ENCODE data around the gene RNF149. TPM values are rescaled to one million over a fixed set of nuclear protein-coding genes. Genes with fewer than 3 reads are reported as not detected.
A peak's percentile ranks its signal among the peaks of the same experiment; 100 is the strongest.
"Not testable (repeated sequence)": the region's sequence is repeated elsewhere in the genome, so short reads cannot be mapped to it uniquely, and the experiment has no call there.

The RNF149 gene
- total RNA-seq, 1 experiment from 2014 or later, result 69.0 TPM

- DNase-seq, result peak; percentile 60
- Mint-ChIP-seq H3K27me3 (ENCODE audit: unreplicated experiment) (no peaks in the 10 kb centered on the region), H3K36me3 (ENCODE audit: insufficient read depth, unreplicated experiment) (peaks cover 55% of the 10 kb centered on the region), H3K27ac (ENCODE audit: unreplicated experiment) (peak overlapping the region; percentile 86), H3K9me3 (ENCODE audit: low read depth, unreplicated experiment) (peaks cover 3% of the 10 kb centered on the region), H3K4me1 (ENCODE audit: low read depth, unreplicated experiment) (peaks cover 41% of the 10 kb centered on the region), H3K4me3 (ENCODE audit: low read depth, unreplicated experiment) (peak overlapping the region; percentile 85)
- no TSS peak for BruUV-seq (replicated peaks)
- CTCF ChIA-PET, result interaction anchor here (0.6 to 1.4 kb wide), 6 partner anchors 35 to 292 kb away, joined by 3 to 6 read pairs (median 4); no protein-coding TSS in a partner anchor
- intact Hi-C loops (cut with micrococcal nuclease; ENCODE audit: unreplicated experiment), result no loop called here
- TF ChIP-seq CTCF (IDR thresholded peaks at IDR 0.05; ENCODE audit: unreplicated experiment), result no peak
Measured at GRCh38 chr2:101253013-101253702, 55.3 kb downstream of the RNF149 start.

GRCh38 chr2:101252408-101253012 lies 56.0 kb downstream of the RNF149 start, which contains the start of gene CNOT11:
TSS of gene CNOT11 (plus strand) at chr2:101252886. CDS start at chr2:101252965, 79 bp downstream.
- DNase-seq, result peak; percentile 98
- BruUV-seq (replicated peaks), result no TSS peak
- Mint-ChIP-seq H3K4me1 (ENCODE audit: low read depth, unreplicated experiment) (peaks cover 42% of the 10 kb centered on the region), H3K27ac (ENCODE audit: unreplicated experiment) (peak within 1 kb of the TSS; percentile 86), H3K27me3 (ENCODE audit: unreplicated experiment) (no peaks in the 10 kb centered on the region), H3K9me3 (ENCODE audit: low read depth, unreplicated experiment) (peaks cover 3% of the 10 kb centered on the region), H3K4me3 (ENCODE audit: low read depth, unreplicated experiment) (peak within 1 kb of the TSS; percentile 85), H3K36me3 (ENCODE audit: insufficient read depth, unreplicated experiment) (peaks cover 49% of the 10 kb centered on the region)
- no peak for TF ChIP-seq CTCF (IDR thresholded peaks at IDR 0.05; ENCODE audit: unreplicated experiment)
- CTCF ChIA-PET, result interaction anchor here (0.8 to 2.0 kb wide), 7 partner anchors 12 to 240 kb away, joined by 3 to 15 read pairs (median 5); no protein-coding TSS in a partner anchor
- intact Hi-C loops (cut with micrococcal nuclease; ENCODE audit: unreplicated experiment), result loop anchor here (1.0 kb wide), 2 partner anchors 12 to 55 kb away; no protein-coding TSS in a partner anchor

- intact Hi-C loops (cut with micrococcal nuclease; ENCODE audit: unreplicated experiment), result loop anchor here (1.0 kb wide), 2 partner anchors 12 to 55 kb away; no protein-coding TSS in a partner anchor
Measured at GRCh38 chr2:101251844-101252407, 56.6 kb downstream of the RNF149 start.

GRCh38 chr2:101251246-101251781 lies 57.2 kb downstream of the RNF149 start:
- Mint-ChIP-seq H3K27ac (ENCODE audit: unreplicated experiment) (peak overlapping the region; percentile 76), H3K36me3 (ENCODE audit: insufficient read depth, unreplicated experiment) (peaks cover 38% of the 10 kb centered on the region), H3K4me3 (ENCODE audit: low read depth, unreplicated experiment) (peak overlapping the region; percentile 85), H3K4me1 (ENCODE audit: low read depth, unreplicated experiment) (peaks cover 32% of the 10 kb centered on the region)
- DNase-seq; intact Hi-C loops (cut with micrococcal nuclease; ENCODE audit: unreplicated experiment); H3K9me3 Mint-ChIP-seq (ENCODE audit: low read depth, unreplicated experiment); H3K27me3 Mint-ChIP-seq (ENCODE audit: unreplicated experiment); BruUV-seq (replicated peaks): not testable (repeated sequence)
- CTCF ChIA-PET, result interaction anchor here (0.6 to 2.0 kb wide), 6 partner anchors 11 to 214 kb away, joined by 3 to 15 read pairs (median 6); no protein-coding TSS in a partner anchor

More at GRCh38 chr2:101251844-101252407, 56.6 kb downstream of the RNF149 start:
- H3K4me1 Mint-ChIP-seq (ENCODE audit: low read depth, unreplicated experiment), result peaks cover 38% of the 10 kb centered on the region
- peak; percentile 67 for DNase-seq
- CTCF ChIA-PET, result interaction anchor here (0.8 to 2.0 kb wide), 7 partner anchors 12 to 239 kb away, joined by 3 to 15 read pairs (median 5); no protein-coding TSS in a partner anchor
- peaks cover 3% of the 10 kb centered on the region for H3K9me3 Mint-ChIP-seq (ENCODE audit: low read depth, unreplicated experiment)
- TSS peak; percentile 70 for BruUV-seq (replicated peaks)
- no peaks in the 10 kb centered on the region for H3K27me3 Mint-ChIP-seq (ENCODE audit: unreplicated experiment)
- H3K27ac Mint-ChIP-seq (ENCODE audit: unreplicated experiment), result peak overlapping the region; percentile 86
- peak; percentile 47 for TF ChIP-seq CTCF (IDR thresholded peaks at IDR 0.05; ENCODE audit: unreplicated experiment)
- peak overlapping the region; percentile 85 for H3K4me3 Mint-ChIP-seq (ENCODE audit: low read depth, unreplicated experiment)
- H3K36me3 Mint-ChIP-seq (ENCODE audit: insufficient read depth, unreplicated experiment), result peaks cover 44% of the 10 kb centered on the region

Data from Calu3 (cell line).